C4-2B (cell line): Measurements from ENCODE around the gene OR5H2.

ENCODE experiments used
- CTCF ChIP-seq: fragments of 450-650 bp; conservative IDR thresholded peaks from 2 replicates; pipeline ENCODE4 v1.5.1; 2017; ENCODE audit warnings: mild to moderate bottlenecking
- ZFX ChIP-seq: fragments of 450-650 bp; IDR thresholded peaks from 2 replicates; pipeline ENCODE4 v1.6.1; 2017

- TF ChIP-seq CTCF (no peak), ZFX (no peak)
These were observed 46.6 kb downstream of the OR5H2 start for GRCh38 chr3:98328933-98329332.
